Psoas muscle (tissue), 8 donors: ENCODE data around the gene HADH. TPM values are rescaled to one million over a fixed set of nuclear protein-coding genes. Genes with fewer than 3 reads are reported as not detected.

ENCODE experiments used
- ATAC-seq, 4 donors: fragments of 200-7000 bp; cut with Tn5 transposase; one replicate each; pipeline ENCODE4 v1.9.1; 2020; ENCODE audit warnings: moderate library complexity in 3 of 4, mild to moderate bottlenecking in 2 of 4
- DNase-seq, 2 donors: peaks; one replicate each; pipeline ENCODE4 v3.0.0-alpha.2; 2020
- H3K27ac ChIP-seq: fragments of 200-600 bp; one replicate; pipeline ENCODE4 v1.8.0; 2022
- H3K27me3 ChIP-seq, 3 donors: fragments of 200-600 bp in 1 of 3; one replicate each; pipeline versions ENCODE4 v1.6.1 to v1.8.0; 2013 to 2022; ENCODE audit warnings: low read length in 2 of 3, mild to moderate bottlenecking in 2 of 3, moderate library complexity in 1 of 3; ENCODE audit not compliant: insufficient read depth in 3 of 3
- H3K36me3 ChIP-seq, 2 donors: fragments of 200-600 bp in 1 of 2; one replicate each; pipeline versions ENCODE4 v1.6.1 to v1.8.0; 2013 to 2022; ENCODE audit warnings: low read depth in 1 of 2, mild to moderate bottlenecking in 1 of 2, moderate library complexity in 1 of 2; ENCODE audit not compliant: insufficient read depth in 1 of 2
- H3K4me1 ChIP-seq: fragments of 200-600 bp; one replicate; pipeline ENCODE4 v1.8.0; 2022
- H3K4me3 ChIP-seq: fragments of 200-600 bp; one replicate; pipeline ENCODE4 v1.8.0; 2022; ENCODE audit warnings: mild to moderate bottlenecking
- H3K9me3 ChIP-seq: fragments of 200-600 bp; one replicate; pipeline ENCODE4 v1.8.0; 2022
- WGBS, 3 donors: extraction: QIAGEN DNeasy Blood & Tissue Kit; methylation state at CpG; one replicate each; pipeline versions ENCODE4 v1.1.6 to v1.1.7; 2013; 5-methylcytosine and 5-hydroxymethylcytosine counted together
- intact Hi-C, 2 donors: fragments of 100-400 bp; cut with DNase I; formaldehyde crosslinking; loops; one replicate each; pipeline versions ENCODE4 v1.11.0 to v1.14.2; 2022
- polyA plus RNA-seq, 3 donors: library from polyadenylated mRNA; stranded (reverse); fragments of 200-250 nt; gene quantifications; one replicate each; pipeline ENCODE4 v1.2.3, GENCODE V29; 2013
- total RNA-seq, 4 donors: library from RNA; stranded (reverse); fragmentation: NEBNext Ultra II Directional in 2 of 4; extraction: Animal tissue kit (Norgen Biotek cat#: 25700) in 2 of 4; gene quantifications; one replicate each; pipeline versions ENCODE4 v1.2.1 to v1.2.4, GENCODE V29; 2021 to 2023
- TF ChIP-seq, protein P1 (sequence below): fragments of 200-600 bp; IDR thresholded peaks from one replicate; pipeline ENCODE4 v1.8.0; 2022; ENCODE audit warnings: antibody characterized with exemption
- donor health status: healthy with polysubstance abuse.
- donor health status: DM: no; HTN: no; CAD: no; lungs with moderate emphysema.
- donor health status: Bipolar disorder and iron deficiency.
- donor health status: healthy.
- donor health status: DM: yes; HTN: yes; CAD: no.
- donor health status: DM: no; HTN: no; CAD: no.
- donor health status: DM: no; HTN: no; CAD: no.
- donor health status: DM: yes; HTN: yes; CAD: no.

HADH gene
- total and polyA plus RNA-seq, 7 donors, result 26.6 to 150 (median 103) TPM

DNA sequence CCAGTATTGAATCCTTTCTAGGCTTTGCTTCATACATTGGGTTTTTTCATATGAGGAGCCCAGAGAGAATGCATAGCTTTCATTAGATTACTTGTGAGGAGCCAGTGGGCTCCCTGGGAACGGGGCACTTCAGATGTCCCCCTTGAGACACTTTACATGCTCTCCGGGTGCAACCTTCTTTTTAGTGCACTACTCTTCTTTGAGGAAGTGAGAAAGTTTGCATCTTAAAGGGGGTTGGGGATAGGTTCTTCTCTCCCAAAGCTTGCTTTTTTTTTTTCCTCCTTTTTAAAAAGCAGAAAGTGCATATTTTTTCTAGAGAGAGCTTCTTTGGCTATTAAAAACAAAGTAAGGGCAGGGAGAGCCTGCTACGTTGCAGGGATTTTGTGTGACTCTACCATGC is 4.3 kb downstream of the HADH start:
- ATAC-seq, result no peak
- H3K27me3 ChIP-seq, result no peaks in the 10 kb centered on the region
- TF ChIP-seq, protein P1, sequence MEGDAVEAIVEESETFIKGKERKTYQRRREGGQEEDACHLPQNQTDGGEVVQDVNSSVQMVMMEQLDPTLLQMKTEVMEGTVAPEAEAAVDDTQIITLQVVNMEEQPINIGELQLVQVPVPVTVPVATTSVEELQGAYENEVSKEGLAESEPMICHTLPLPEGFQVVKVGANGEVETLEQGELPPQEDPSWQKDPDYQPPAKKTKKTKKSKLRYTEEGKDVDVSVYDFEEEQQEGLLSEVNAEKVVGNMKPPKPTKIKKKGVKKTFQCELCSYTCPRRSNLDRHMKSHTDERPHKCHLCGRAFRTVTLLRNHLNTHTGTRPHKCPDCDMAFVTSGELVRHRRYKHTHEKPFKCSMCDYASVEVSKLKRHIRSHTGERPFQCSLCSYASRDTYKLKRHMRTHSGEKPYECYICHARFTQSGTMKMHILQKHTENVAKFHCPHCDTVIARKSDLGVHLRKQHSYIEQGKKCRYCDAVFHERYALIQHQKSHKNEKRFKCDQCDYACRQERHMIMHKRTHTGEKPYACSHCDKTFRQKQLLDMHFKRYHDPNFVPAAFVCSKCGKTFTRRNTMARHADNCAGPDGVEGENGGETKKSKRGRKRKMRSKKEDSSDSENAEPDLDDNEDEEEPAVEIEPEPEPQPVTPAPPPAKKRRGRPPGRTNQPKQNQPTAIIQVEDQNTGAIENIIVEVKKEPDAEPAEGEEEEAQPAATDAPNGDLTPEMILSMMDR, result no peak
- H3K4me1 ChIP-seq, result peaks cover 66% of the 10 kb centered on the region
- no peak for DNase-seq
- H3K27ac ChIP-seq, result peak overlapping the region; percentile 98
- H3K4me3 ChIP-seq, result peak overlapping the region; percentile 91
- intact Hi-C loops, result loop anchor here in 1 of 2 donors (10.0 kb wide), 1 partner anchor 169 kb away; the partner anchor contains the start of gene SGMS2
- H3K36me3 ChIP-seq, result no peaks in the 10 kb centered on the region
- H3K9me3 ChIP-seq, result no peaks in the 10 kb centered on the region
- 29 to 53% (median 40%) methylated on average over 3 of the region's 3 CpGs for WGBS, 3 donors

DNA sequence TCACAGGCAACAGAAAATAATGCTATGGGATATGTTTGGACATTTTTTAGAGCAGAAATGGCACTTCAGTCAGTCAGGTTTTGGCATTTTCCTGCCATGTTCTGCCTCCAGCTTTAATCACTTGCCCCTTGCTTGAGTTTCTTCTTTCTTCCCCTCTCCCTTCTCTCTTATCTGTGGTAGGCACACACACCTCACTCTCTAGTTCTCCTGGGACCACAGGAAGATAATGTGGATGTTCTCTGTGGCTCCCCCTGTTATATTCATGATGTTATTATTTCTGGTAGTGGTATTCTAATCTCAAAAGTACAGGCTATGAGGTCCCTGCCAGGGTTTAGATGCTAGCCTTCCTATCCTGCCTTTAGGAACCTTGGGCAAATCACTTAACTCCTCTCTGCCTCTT is 5.2 kb downstream of the HADH start:
- Histone ChIP-seq H3K27ac (peak overlapping the region; percentile 98), H3K27me3 (no peaks in the 10 kb centered on the region), H3K9me3 (no peaks in the 10 kb centered on the region), H3K4me3 (peak overlapping the region; percentile 91), H3K36me3 (no peaks in the 10 kb centered on the region), H3K4me1 (peaks cover 73% of the 10 kb centered on the region)
- DNase-seq, result no peak
- TF ChIP-seq, protein P1, result no peak
- ATAC-seq, result no peak
- intact Hi-C loops, result loop anchor here in 1 of 2 donors (10.0 kb wide), 1 partner anchor 170 kb away; the partner anchor contains the start of gene SGMS2

DNA sequence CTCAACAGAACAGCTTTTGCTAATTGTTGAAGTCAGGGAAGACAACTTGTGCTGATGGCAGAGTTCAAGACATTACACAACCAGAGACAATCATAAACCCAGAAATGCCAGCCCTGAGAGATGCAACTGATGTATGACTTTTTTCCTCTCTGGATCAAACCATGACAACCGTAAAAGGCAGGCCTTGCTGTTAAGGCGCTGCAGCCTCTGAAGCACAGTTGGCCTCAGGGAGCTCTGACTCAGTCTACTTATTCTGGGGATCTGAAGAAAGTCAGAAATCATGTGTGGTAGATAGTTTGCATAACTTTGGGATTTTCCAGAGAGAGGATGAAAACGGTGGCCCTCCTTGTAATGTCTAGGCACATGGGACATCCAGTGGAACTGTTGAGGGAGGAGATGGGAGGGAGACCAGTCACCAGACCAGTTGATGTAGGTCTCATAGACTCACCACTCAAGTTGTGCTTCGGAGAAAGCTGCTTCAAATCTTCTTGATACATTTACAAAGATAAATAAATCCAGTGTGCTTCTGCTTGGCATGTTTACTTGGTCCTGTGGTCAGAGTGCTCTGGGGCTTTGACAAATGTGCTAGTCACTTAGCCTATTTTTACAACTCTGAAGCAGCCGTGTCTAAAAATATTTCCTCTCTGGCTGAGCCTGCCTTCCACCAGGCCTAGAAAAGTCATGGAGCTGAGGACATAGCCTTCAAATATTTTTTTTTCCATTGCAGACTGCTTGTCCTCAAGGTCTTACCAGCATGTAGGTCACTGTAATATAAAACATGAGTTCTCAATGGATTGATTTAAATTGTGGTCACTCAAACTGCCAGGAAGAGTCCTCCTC is 7.5 kb downstream of the HADH start:
- Histone ChIP-seq H3K27me3 (no peaks in the 10 kb centered on the region), H3K9me3 (no peaks in the 10 kb centered on the region), H3K27ac (peak overlapping the region; percentile 98), H3K36me3 (no peaks in the 10 kb centered on the region), H3K4me3 (peak overlapping the region; percentile 21), H3K4me1 (peaks cover 91% of the 10 kb centered on the region)
- TF ChIP-seq, protein P1, result no peak
- ATAC-seq (peak; percentile 91 to 95 (median 94)), DNase-seq (peak in 1 of 2 donors; percentile 61)
- intact Hi-C loops, result loop anchor here in 1 of 2 donors (10.0 kb wide), 1 partner anchor 172 kb away; the partner anchor contains the start of gene SGMS2
- WGBS, 3 donors, result 32 to 45% (median 38%) methylated on average over 5 of the region's 5 CpGs

DNA sequence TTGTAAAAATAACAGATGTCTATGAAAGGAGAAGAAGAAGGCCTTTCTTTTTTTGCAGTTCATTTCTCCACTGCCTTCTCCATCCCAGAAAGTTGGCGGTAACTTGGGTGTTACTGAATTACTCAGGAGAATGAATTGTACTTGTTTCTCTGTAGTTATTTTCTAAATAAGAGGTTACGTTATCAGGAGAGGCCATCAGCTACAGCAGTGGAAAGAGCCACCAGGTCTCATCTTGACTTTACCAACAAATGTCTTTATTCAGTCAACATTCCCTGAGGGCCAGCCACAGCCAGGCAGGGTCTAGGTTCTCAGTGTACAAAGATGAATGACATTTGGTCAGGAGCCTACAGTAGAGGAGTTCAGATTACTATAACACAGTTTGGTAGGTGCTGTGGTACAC is 8.1 kb downstream of the HADH start:
- H3K4me3 ChIP-seq, result peak overlapping the region; percentile 21
- intact Hi-C loops, result loop anchor here in 1 of 2 donors (10.0 kb wide), 1 partner anchor 173 kb away; the partner anchor contains the start of gene SGMS2
- no peaks in the 10 kb centered on the region for H3K27me3 ChIP-seq
- 23 to 47% (median 37%) methylated on average over 2 of the region's 2 CpGs for WGBS, 3 donors
- TF ChIP-seq, protein P1, result no peak
- H3K9me3 ChIP-seq, result no peaks in the 10 kb centered on the region
- H3K27ac ChIP-seq, result peak overlapping the region; percentile 98
- H3K4me1 ChIP-seq, result peaks cover 89% of the 10 kb centered on the region
- peak in 3 of 4 donors; percentile 29 to 50 (median 33) for ATAC-seq
- no peaks in the 10 kb centered on the region for H3K36me3 ChIP-seq
- DNase-seq, result no peak
